Progenitor cell of endocrine pancreas (in vitro differentiated cells): Measurements from ENCODE around the gene HDGFL3. TPM values are rescaled to one million over a fixed set of nuclear protein-coding genes. Genes with fewer than 3 reads are reported as not detected.

Experiments used
- DNase-seq: peaks from one replicate; pipeline ENCODE4 v3.0.0; 2021; ENCODE audit warnings: low spot score; ENCODE audit not compliant: unreplicated experiment
- H3K27ac Mint-ChIP-seq: 2 replicates; pipeline ENCODE4 v1.8.0; 2021; ENCODE audit warnings: mild to moderate bottlenecking, moderate library complexity, mixed read lengths
- H3K27me3 Mint-ChIP-seq: 2 replicates; pipeline ENCODE4 v1.8.0; 2021; ENCODE audit warnings: mixed read lengths
- H3K36me3 Mint-ChIP-seq: 2 replicates; pipeline ENCODE4 v1.8.0; 2022; ENCODE audit warnings: mixed read lengths; ENCODE audit not compliant: insufficient read depth
- H3K4me1 Mint-ChIP-seq: 2 replicates; pipeline ENCODE4 v1.8.0; 2021; ENCODE audit warnings: low read depth, mixed read lengths
- H3K4me3 Mint-ChIP-seq: 2 replicates; pipeline ENCODE4 v1.8.0; 2021; ENCODE audit warnings: low read depth, mild to moderate bottlenecking, moderate library complexity, mixed read lengths
- H3K9me3 Mint-ChIP-seq: 2 replicates; pipeline ENCODE4 v1.8.0; 2021; ENCODE audit warnings: low read depth, mixed read lengths
- CTCF ChIP-seq: fragments of 200-600 bp; sonication (generic); IDR thresholded peaks from one replicate; pipeline ENCODE4 v1.5.0; 2021; ENCODE audit warnings: antibody characterized with exemption, mild to moderate bottlenecking; ENCODE audit not compliant: unreplicated experiment
- total RNA-seq: library from RNA; stranded (reverse); gene quantifications from 2 replicates; pipeline ENCODE4 v1.2.1, GENCODE V29; 2021

Gene HDGFL3
- total RNA-seq, 1 donor from 2014 or later: 121 TPM

DNA sequence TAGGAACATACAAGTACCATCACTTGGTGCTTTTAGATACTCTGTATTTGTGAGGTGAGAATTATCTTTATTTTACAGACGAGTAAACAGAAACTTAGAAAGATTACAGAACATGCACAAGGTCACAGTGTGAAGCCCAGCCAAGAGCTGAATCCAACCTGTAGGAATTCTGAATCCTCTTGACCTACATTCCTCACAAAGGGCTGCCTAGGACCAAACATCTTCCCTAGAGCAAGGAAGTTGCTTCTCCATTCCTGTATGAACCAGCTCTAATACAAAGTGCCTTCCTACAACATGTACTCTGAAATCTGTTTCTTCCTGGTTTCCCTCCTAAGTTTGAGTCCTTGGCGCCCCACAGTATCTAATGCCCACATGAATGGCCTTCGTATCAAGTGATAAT is 2.9 kb downstream of the HDGFL3 start:
- Mint-ChIP-seq H3K27me3 (no peaks in the 10 kb centered on the region), H3K4me3 (peak overlapping the region; percentile 60), H3K36me3 (no peaks in the 10 kb centered on the region), H3K9me3 (no peaks in the 10 kb centered on the region), H3K4me1 (peaks cover 31% of the 10 kb centered on the region), H3K27ac (no peak overlapping the region)
- DNase-seq: no peak
- TF ChIP-seq CTCF: no peak

GRCh38 chr15:83203543-83203942 is 4.1 kb downstream of the HDGFL3 start:
- Mint-ChIP-seq H3K27me3 (no peaks in the 10 kb centered on the region), H3K36me3 (no peaks in the 10 kb centered on the region), H3K9me3 (no peaks in the 10 kb centered on the region), H3K4me1 (peaks cover 34% of the 10 kb centered on the region), H3K4me3 (no peak overlapping the region), H3K27ac (no peak overlapping the region)
- TF ChIP-seq CTCF: no peak
- DNase-seq: no peak

DNA sequence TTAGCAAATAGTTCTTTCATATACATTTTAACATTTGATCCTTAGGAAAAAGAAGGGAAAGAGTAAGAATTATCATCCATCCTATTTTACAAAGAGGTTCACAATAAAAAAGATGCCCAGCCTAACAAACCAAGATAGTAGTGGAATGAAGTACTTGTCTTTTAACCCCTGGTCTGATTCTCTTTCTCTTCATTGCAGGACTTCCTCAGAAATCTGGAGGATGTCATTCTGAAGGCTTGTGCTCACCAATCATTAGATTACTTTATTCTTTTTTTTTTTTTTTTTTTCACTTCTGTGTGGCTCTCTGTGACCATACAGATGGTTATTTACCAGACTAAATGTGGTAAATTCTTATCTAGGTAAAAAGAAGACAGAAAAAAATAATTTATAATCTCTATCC is 7.0 kb downstream of the HDGFL3 start:
- no peak for DNase-seq
- Mint-ChIP-seq H3K27me3 (no peaks in the 10 kb centered on the region), H3K9me3 (no peaks in the 10 kb centered on the region), H3K4me1 (peaks cover 32% of the 10 kb centered on the region), H3K36me3 (no peaks in the 10 kb centered on the region), H3K4me3 (no peak overlapping the region), H3K27ac (no peak overlapping the region)
- TF ChIP-seq CTCF: no peak

DNA sequence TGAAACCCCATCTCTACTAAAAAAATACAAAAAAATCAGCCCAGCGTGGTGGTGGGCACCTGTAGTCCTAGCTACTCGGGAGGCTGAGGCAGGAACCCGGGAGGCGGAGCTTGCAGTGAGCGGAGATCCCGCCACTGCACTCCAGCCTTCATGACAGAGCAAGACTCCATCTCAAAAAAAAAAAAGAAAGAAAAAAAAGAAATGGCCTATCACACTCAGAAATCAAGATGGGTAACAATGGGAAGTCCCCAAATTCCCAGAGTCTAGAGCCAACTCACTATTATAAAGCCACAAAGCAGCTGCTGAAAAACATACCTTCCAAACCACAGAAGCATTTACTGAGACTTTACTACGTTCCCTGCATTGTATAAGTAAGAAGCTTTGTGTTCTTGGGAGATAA is 7.5 kb downstream of the HDGFL3 start:
- DNase-seq: no peak
- Mint-ChIP-seq H3K4me1 (peaks cover 27% of the 10 kb centered on the region), H3K36me3 (no peaks in the 10 kb centered on the region), H3K27ac (no peak overlapping the region), H3K9me3 (no peaks in the 10 kb centered on the region), H3K4me3 (no peak overlapping the region), H3K27me3 (no peaks in the 10 kb centered on the region)
- TF ChIP-seq CTCF: no peak

- H3K36me3 Mint-ChIP-seq: no peaks in the 10 kb centered on the region
- H3K27ac Mint-ChIP-seq: peak overlapping the region; percentile 34
- no peak for TF ChIP-seq CTCF
- H3K4me3 Mint-ChIP-seq: no peak overlapping the region
- peaks cover 20% of the 10 kb centered on the region for H3K4me1 Mint-ChIP-seq
- DNase-seq: no peak
- H3K9me3 Mint-ChIP-seq: no peaks in the 10 kb centered on the region
- H3K27me3 Mint-ChIP-seq: no peaks in the 10 kb centered on the region
Observed at GRCh38 chr15:83199288-83199687, 8.3 kb downstream of the HDGFL3 start.
